Measurements from ENCODE around the gene KCNK5. TPM values are rescaled to one million over a fixed set of nuclear protein-coding genes. Genes with fewer than 3 reads are reported as not detected.

Gene KCNK5
- polyA plus RNA-seq, 1 donor: 31.4 TPM

GRCh38 chr6:39209360-39209811 is 19.9 kb downstream of the KCNK5 start:
- Histone ChIP-seq H3K27ac (ENCODE audit: low read length) (peak overlapping the region; percentile 92), H3K36me3 (ENCODE audit: control insufficient read depth, insufficient read depth, low read length) (peaks cover 18% of the 10 kb centered on the region), H3K9me3 (ENCODE audit: control insufficient read depth, low read depth, low read length) (no peaks in the 10 kb centered on the region), H3K4me1 (ENCODE audit: control insufficient read depth, insufficient read depth, low read length) (peaks cover 90% of the 10 kb centered on the region), H3K4me3 (ENCODE audit: low read length) (no peak overlapping the region), H3K27me3 (ENCODE audit: control insufficient read depth, insufficient read depth, low read length) (no peaks in the 10 kb centered on the region)
- peak in 1 of 2 donors; percentile 80 for DNase-seq
- no CpG with 5 or more reads among the region's 6 CpGs for WGBS (ENCODE audit: insufficient coverage, low lambda C conversion rate)

- Histone ChIP-seq H3K27ac (ENCODE audit: low read length) (peak overlapping the region; percentile 92), H3K4me1 (ENCODE audit: control insufficient read depth, insufficient read depth, low read length) (peaks cover 93% of the 10 kb centered on the region), H3K36me3 (ENCODE audit: control insufficient read depth, insufficient read depth, low read length) (peaks cover 10% of the 10 kb centered on the region), H3K27me3 (ENCODE audit: control insufficient read depth, insufficient read depth, low read length) (no peaks in the 10 kb centered on the region), H3K9me3 (ENCODE audit: control insufficient read depth, low read depth, low read length) (no peaks in the 10 kb centered on the region), H3K4me3 (ENCODE audit: low read length) (no peak overlapping the region)
- no peak for DNase-seq
- WGBS (ENCODE audit: insufficient coverage, low lambda C conversion rate): 0% methylated on average over 1 of the region's 6 CpGs
These were observed 21.0 kb downstream of the KCNK5 start for GRCh38 chr6:39208223-39208739.

- H3K27ac ChIP-seq (ENCODE audit: low read length): peak overlapping the region; percentile 92
- no peaks in the 10 kb centered on the region for H3K9me3 ChIP-seq (ENCODE audit: control insufficient read depth, low read depth, low read length)
- no peak overlapping the region for H3K4me3 ChIP-seq (ENCODE audit: low read length)
- DNase-seq: peak; percentile 86 to 95
- no CpG with 5 or more reads among the region's 8 CpGs for WGBS (ENCODE audit: insufficient coverage, low lambda C conversion rate)
- peaks cover 8% of the 10 kb centered on the region for H3K36me3 ChIP-seq (ENCODE audit: control insufficient read depth, insufficient read depth, low read length)
- H3K27me3 ChIP-seq (ENCODE audit: control insufficient read depth, insufficient read depth, low read length): no peaks in the 10 kb centered on the region
- H3K4me1 ChIP-seq (ENCODE audit: control insufficient read depth, insufficient read depth, low read length): peaks cover 94% of the 10 kb centered on the region
These were observed 21.7 kb downstream of the KCNK5 start for GRCh38 chr6:39207416-39208222.

GRCh38 chr6:39206250-39206721 is 23.0 kb downstream of the KCNK5 start:
- Histone ChIP-seq H3K9me3 (ENCODE audit: control insufficient read depth, low read depth, low read length) (no peaks in the 10 kb centered on the region), H3K27ac (ENCODE audit: low read length) (peak overlapping the region; percentile 92), H3K27me3 (ENCODE audit: control insufficient read depth, insufficient read depth, low read length) (no peaks in the 10 kb centered on the region), H3K36me3 (ENCODE audit: control insufficient read depth, insufficient read depth, low read length) (peaks cover 17% of the 10 kb centered on the region), H3K4me1 (ENCODE audit: control insufficient read depth, insufficient read depth, low read length) (peaks cover 98% of the 10 kb centered on the region), H3K4me3 (ENCODE audit: low read length) (no peak overlapping the region)
- peak; percentile 68 to 85 for DNase-seq
- WGBS (ENCODE audit: insufficient coverage, low lambda C conversion rate): no CpG with 5 or more reads among the region's 10 CpGs

- WGBS (ENCODE audit: insufficient coverage, low lambda C conversion rate): no CpG with 5 or more reads among the region's 8 CpGs
- Histone ChIP-seq H3K27me3 (ENCODE audit: control insufficient read depth, insufficient read depth, low read length) (no peaks in the 10 kb centered on the region), H3K4me1 (ENCODE audit: control insufficient read depth, insufficient read depth, low read length) (peaks cover 97% of the 10 kb centered on the region), H3K36me3 (ENCODE audit: control insufficient read depth, insufficient read depth, low read length) (peaks cover 19% of the 10 kb centered on the region), H3K4me3 (ENCODE audit: low read length) (no peak overlapping the region), H3K9me3 (ENCODE audit: control insufficient read depth, low read depth, low read length) (no peaks in the 10 kb centered on the region), H3K27ac (ENCODE audit: low read length) (peak overlapping the region; percentile 92)
- DNase-seq: no peak
These were observed 24.5 kb downstream of the KCNK5 start for GRCh38 chr6:39204646-39205244.

GRCh38 chr6:39204160-39204495 is 25.1 kb downstream of the KCNK5 start:
- H3K27ac ChIP-seq (ENCODE audit: low read length): peak overlapping the region; percentile 92
- peaks cover 97% of the 10 kb centered on the region for H3K4me1 ChIP-seq (ENCODE audit: control insufficient read depth, insufficient read depth, low read length)
- H3K4me3 ChIP-seq (ENCODE audit: low read length): no peak overlapping the region
- no peaks in the 10 kb centered on the region for H3K27me3 ChIP-seq (ENCODE audit: control insufficient read depth, insufficient read depth, low read length)
- DNase-seq: no peak
- H3K36me3 ChIP-seq (ENCODE audit: control insufficient read depth, insufficient read depth, low read length): peaks cover 19% of the 10 kb centered on the region
- no peaks in the 10 kb centered on the region for H3K9me3 ChIP-seq (ENCODE audit: control insufficient read depth, low read depth, low read length)
- no CpG with 5 or more reads among the region's 4 CpGs for WGBS (ENCODE audit: insufficient coverage, low lambda C conversion rate)

GRCh38 chr6:39203436-39204159 is 25.7 kb downstream of the KCNK5 start:
- Histone ChIP-seq H3K9me3 (ENCODE audit: control insufficient read depth, low read depth, low read length) (no peaks in the 10 kb centered on the region), H3K27me3 (ENCODE audit: control insufficient read depth, insufficient read depth, low read length) (no peaks in the 10 kb centered on the region), H3K27ac (ENCODE audit: low read length) (peak overlapping the region; percentile 92), H3K36me3 (ENCODE audit: control insufficient read depth, insufficient read depth, low read length) (peaks cover 19% of the 10 kb centered on the region), H3K4me3 (ENCODE audit: low read length) (no peak overlapping the region), H3K4me1 (ENCODE audit: control insufficient read depth, insufficient read depth, low read length) (peaks cover 97% of the 10 kb centered on the region)
- peak; percentile 89 to 90 for DNase-seq
- WGBS (ENCODE audit: insufficient coverage, low lambda C conversion rate): no CpG with 5 or more reads among the region's 12 CpGs

- Histone ChIP-seq H3K4me1 (ENCODE audit: control insufficient read depth, insufficient read depth, low read length) (peaks cover 98% of the 10 kb centered on the region), H3K36me3 (ENCODE audit: control insufficient read depth, insufficient read depth, low read length) (peaks cover 19% of the 10 kb centered on the region), H3K9me3 (ENCODE audit: control insufficient read depth, low read depth, low read length) (no peaks in the 10 kb centered on the region), H3K4me3 (ENCODE audit: low read length) (no peak overlapping the region), H3K27me3 (ENCODE audit: control insufficient read depth, insufficient read depth, low read length) (no peaks in the 10 kb centered on the region), H3K27ac (ENCODE audit: low read length) (peak overlapping the region; percentile 92)
- 100% methylated on average over 3 of the region's 4 CpGs for WGBS (ENCODE audit: insufficient coverage, low lambda C conversion rate)
- DNase-seq: no peak
These were observed 27.1 kb downstream of the KCNK5 start for GRCh38 chr6:39202166-39202565.

- no peak for DNase-seq
- H3K27ac ChIP-seq (ENCODE audit: low read length): peak overlapping the region; percentile 33
These were observed 28.7 kb downstream of the KCNK5 start for GRCh38 chr6:39200498-39201020.

GRCh38 chr6:39199976-39200375 is 29.3 kb downstream of the KCNK5 start:
- no peak overlapping the region for H3K4me3 ChIP-seq (ENCODE audit: low read length)
- no peaks in the 10 kb centered on the region for H3K9me3 ChIP-seq (ENCODE audit: control insufficient read depth, low read depth, low read length)
- DNase-seq: no peak
- peaks cover 25% of the 10 kb centered on the region for H3K36me3 ChIP-seq (ENCODE audit: control insufficient read depth, insufficient read depth, low read length)
- no peaks in the 10 kb centered on the region for H3K27me3 ChIP-seq (ENCODE audit: control insufficient read depth, insufficient read depth, low read length)
- peaks cover 98% of the 10 kb centered on the region for H3K4me1 ChIP-seq (ENCODE audit: control insufficient read depth, insufficient read depth, low read length)
- peak overlapping the region; percentile 79 for H3K27ac ChIP-seq (ENCODE audit: low read length)
- no CpG with 5 or more reads among the region's 10 CpGs for WGBS (ENCODE audit: insufficient coverage, low lambda C conversion rate)

More at GRCh38 chr6:39200498-39201020, 28.7 kb downstream of the KCNK5 start:
- Histone ChIP-seq H3K4me3 (ENCODE audit: low read length) (no peak overlapping the region), H3K9me3 (ENCODE audit: control insufficient read depth, low read depth, low read length) (no peaks in the 10 kb centered on the region), H3K4me1 (ENCODE audit: control insufficient read depth, insufficient read depth, low read length) (peaks cover 98% of the 10 kb centered on the region), H3K27me3 (ENCODE audit: control insufficient read depth, insufficient read depth, low read length) (no peaks in the 10 kb centered on the region), H3K36me3 (ENCODE audit: control insufficient read depth, insufficient read depth, low read length) (peaks cover 19% of the 10 kb centered on the region)
- WGBS (ENCODE audit: insufficient coverage, low lambda C conversion rate): no CpG with 5 or more reads among the region's 1 CpG

Measured in large intestine (tissue), 3 donors.